Umbilical cord (tissue), 2 donors: ENCODE measurements around the gene MYD88. TPM values are rescaled to one million over a fixed set of nuclear protein-coding genes. Genes with fewer than 3 reads are reported as not detected.

Experiments used
- DNase-seq: peaks from one replicate; pipeline ENCODE4 v3.0.0-alpha.2; 2015; ENCODE audit warnings: low spot score
- total RNA-seq: library from RNA; depleted of rRNA; stranded (reverse); fragments of >200 nt; gene quantifications from one replicate; pipeline ENCODE4 v1.2.3, GENCODE V29; 2014; ENCODE audit warnings: low replicate concordance; ENCODE audit not compliant: insufficient read depth

Gene MYD88
- total RNA-seq, result 16.4 TPM

DNA sequence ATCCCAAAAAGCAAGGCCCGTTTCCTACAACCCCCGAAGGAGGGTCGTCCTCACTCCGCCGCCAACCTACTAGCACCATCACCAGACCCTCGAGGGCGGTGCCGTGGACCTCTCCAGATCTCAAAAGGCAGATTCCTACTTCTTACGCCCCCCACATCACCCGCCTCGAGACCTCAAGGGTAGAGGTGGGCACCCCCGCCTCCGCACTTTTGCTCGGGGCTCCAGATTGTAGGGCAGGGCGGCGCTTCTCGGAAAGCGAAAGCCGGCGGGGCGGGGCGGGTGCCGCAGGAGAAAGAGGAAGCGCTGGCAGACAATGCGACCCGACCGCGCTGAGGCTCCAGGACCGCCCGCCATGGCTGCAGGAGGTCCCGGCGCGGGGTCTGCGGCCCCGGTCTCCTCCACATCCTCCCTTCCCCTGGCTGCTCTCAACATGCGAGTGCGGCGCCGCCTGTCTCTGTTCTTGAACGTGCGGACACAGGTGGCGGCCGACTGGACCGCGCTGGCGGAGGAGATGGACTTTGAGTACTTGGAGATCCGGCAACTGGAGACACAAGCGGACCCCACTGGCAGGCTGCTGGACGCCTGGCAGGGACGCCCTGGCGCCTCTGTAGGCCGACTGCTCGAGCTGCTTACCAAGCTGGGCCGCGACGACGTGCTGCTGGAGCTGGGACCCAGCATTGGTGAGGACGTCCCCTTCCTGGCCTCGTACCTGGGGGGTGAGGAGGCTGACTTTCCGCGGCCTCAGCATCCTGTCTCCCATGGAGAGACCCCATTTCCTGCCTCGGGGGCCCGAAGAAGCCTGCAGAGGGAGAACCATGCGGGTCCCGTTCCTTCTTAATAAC lies at the start of gene MYD88:
Gene MYD88 (plus strand): TSS at position 313 of the 842 bp plus-strand sequence. CDS start 40 bp downstream, at position 353.
- peak; percentile 75 for DNase-seq

DNA sequence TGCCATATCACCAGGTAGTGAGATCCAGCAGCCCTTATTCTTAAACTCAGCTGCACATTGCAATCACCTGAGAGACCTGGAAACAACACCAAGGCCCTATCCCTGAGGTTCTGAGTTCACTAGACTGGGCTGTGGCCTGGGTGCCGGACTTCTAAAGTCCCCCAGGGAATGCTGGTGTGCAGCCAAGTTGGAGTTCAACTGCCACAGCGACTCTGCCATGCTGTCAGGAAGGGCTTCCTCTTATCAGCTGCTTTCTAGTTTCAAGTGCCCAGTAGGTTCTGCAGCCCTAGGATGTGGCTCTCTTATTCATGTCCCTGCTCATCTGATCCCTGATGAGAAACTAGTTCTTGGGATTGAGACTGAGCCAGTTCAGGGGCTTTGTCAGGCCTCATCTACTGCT lies 49.3 kb upstream of the MYD88 start:
- DNase-seq, result no peak

DNA sequence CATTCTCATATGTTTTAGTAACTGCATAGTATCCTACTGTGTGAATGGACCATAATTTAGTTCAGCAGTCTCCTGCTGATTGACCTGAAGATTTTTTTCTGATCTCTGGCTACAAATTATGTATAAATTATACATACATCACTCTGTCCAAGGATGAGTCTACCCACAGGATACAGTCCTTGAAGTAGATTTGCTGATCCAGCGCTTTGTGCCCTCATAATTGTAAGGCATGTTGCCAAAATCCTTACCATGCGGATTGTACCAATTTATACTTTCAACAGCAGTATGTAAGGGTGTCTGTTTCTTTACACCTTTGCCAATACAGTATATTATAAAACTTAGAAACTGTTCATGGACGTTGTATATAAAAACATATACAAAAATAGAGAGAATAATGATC lies 48.0 kb upstream of the MYD88 start:
- no peak for DNase-seq

DNA sequence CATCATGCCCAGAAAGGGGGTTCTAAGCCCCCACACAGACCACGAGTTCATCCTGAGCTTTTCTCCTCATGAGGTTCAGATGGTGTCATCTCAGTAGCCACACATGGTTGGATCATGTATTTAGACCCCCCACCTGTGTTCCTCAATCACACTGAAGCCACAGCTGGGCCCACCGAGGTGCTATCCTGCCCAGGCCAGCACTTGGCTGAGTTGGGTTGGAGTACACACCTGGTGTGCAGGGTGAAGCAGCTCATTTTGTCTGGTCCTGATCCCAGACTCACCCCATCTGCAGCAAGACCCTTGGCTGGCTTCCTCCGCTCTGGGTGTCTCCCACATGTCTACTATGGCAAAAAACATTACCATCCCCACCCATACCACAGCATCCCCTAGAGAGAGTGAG lies 43.5 kb upstream of the MYD88 start:
- DNase-seq, result no peak

DNA sequence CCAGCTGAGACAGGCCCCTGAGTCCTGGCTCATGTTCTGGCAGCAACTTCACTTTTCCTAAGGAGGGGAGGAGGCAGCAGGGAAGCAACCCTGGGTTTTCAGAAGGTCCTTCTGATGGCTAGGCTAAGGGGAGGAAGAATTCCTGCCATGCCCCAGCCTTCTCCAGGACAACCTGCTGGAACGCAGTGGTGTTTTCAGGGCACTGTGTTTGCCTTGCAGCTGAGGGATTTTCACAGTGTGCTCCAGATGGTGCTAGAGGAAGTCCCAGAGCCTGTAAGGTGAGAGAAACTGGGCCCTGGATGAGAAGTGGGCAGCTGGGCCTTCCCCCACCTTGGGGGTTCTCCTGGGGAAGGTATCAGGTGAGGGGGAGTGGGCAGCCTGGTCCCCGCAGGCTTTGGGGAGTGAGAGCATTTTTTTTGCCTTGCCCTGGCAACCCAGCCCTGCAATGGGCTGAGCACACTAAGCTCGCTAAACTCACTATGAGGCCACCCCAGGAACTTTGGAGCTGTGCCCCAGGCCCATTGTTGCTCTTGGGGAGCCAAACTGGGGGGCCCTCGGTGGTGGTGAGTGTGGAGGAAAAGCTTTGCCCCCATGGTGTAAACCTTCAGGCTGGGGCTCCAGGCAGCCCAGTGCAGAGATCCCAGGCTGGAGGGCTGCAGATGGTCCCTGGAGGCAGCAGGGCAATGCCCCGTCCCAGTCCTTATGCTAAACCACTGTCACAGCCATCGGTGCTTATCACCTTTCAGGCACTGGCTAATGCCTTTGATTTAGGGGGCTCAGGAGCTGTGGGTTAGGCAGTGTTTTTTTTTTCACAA lies 42.6 kb upstream of the MYD88 start:
- no peak for DNase-seq

DNA sequence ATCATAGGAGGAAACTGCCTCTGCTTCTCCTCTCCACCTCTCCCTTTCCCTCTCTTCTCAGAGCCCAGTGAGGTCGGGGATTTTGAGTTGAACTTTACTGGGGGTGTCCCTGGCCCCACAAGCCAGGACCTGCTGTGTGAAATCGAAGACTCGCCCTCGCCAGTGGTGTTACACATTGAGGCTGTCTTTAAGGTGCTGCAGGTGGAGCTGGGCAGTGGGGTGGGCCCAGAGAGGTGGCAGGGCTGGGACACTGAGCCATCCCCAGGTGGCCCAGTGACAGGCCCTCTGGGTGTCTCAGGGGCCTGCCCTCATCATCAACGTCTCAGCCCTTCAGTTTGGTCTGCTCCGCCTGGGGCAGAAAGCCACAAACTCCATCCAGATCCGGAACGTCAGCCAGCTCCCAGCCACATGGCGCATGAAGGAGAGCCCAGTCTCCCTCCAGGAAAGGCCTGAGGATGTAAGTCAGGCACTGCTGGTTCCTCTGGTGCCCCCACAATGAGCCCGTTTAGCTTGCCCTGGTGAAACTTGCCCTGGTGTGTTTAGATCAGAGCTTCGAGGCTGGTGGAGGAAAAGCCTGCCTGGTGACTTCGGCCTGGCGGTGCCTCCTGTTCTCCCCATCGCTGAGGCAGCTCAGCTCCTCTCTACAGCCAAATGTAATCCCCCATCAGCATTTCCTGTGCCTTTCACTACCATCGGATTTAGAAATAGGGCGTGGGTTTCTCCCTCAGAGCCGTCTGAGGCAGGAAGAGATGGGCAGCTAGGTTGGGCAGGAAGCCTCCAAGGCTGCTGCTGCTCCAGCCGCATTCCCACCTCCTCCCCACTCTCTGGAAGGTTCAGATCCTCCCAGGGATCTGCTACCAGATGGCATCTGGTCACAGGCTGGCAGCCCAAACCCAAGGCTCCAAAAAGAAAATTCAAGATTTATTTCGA lies 40.8 kb upstream of the MYD88 start:
- DNase-seq, result no peak

DNA sequence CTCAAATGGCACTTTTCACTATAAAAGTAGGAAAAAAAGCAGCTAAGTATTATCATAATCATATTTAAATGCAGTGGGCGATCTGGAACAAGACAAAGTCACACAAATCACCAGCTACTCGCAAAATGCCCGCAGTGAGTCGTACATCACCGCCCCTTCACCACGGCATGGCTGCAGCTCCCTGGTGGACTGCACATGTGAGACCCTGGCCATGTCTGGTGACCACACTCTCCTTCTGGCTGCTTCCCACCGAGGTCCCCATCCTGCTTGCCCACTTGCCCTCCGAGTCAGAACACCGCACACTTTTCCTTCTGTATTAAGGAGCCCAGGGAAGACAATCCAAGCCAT lies 40.1 kb upstream of the MYD88 start:
- DNase-seq, result no peak

DNA sequence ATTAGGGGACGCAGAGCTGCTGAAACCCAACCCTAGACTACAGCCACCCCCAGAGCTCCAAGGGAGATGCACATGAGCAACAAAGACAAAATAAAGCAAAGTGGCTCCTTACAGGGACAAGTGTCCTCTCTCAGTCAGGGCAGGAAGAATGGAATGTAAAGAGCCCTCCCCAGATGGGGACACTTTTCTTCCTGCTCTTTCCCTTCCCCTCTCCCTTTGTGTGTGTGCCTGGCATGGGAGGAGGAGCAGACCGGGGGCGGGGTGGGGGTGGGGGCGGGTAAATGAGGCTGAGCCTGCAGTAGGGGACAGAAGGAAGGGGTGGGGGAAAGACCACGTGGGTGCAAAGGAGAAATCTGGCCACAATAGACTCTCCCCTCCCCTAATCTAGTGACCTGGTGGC lies 38.9 kb upstream of the MYD88 start:
- DNase-seq, result no peak

DNA sequence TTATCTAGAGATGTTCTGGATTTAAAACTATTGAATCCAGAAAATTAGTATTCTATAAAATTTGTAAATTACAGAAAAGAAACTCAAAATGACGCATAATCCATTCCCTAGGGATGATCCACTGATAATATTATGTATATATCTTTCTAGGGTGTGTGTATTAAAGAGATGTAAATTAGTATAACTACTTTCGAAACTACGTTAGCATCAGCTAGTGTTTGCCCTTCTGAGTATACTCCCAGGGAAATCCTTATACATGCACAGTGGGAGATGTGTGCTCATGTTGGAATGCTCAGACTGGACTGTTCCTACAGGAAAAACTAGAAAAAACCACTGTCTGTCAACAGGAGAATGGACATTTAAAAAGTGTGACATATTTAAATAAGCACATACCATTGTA lies 38.0 kb upstream of the MYD88 start:
- DNase-seq, result no peak

DNA sequence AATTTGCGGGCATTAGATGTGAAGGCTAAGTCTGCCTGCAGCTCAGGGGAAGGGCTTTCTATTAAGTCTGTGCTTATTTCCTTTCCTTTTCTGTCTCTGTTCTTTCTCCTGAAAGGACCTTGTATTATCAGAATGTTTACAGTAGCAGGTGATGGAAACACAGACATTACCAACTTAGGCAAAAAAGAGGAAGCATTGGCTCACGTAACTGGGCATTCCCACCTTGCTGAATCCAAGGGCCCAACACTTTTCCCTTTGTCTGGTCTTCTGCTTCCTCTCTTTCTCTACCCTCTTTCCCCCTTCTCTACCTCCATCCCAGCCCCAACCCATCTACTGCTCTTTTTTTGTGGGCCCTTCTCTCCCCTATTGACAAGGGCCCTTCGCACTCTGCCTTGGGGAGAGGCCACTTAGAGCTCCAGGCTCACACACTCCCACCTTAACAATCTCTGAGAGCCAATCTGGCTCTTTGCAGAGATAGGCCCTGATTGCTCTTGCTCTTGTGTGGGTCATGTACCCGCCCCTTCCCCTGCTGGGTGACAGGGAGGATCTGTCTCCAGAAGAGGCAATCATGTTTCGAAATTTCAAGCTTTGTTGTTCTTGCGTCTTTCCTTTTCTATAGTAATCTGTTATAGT lies 36.5 kb upstream of the MYD88 start:
- DNase-seq, result no peak

DNA sequence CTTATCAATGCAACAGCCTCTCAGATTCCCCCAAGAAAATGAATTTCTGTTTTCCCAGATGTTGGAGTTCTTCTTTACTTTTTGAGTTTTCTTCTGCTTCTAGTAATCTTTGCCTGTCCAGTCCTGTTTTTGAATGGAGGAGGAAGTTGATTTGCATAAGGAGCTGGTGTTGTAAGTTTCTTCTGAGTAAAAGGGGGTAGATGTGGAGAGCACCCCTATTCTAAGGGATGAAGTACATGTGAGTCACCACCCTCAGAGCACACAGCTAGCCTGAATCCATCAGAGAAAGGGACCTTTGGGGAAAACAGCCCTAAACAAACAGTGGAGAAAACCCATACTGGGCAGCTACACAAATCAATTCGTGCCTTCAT lies 36.0 kb upstream of the MYD88 start:
- DNase-seq, result no peak

DNA sequence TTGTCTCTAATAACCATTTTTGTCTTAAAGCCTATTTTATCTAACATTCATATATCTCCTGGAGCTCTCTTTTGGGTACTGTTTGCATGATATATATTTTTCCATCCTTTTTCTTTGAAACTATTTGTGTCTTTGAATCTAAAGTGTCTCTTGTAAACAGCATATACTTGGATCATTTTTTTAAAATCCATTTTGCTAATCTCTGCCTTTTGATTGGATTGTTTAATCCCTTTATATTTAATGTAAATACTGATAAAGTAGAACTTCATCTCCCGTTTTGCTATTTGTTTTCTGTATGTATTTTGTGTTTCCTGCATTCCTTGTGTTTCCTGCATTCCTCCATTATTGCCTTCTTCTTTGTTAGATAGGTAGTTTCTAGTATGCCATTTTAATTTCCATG lies 32.9 kb upstream of the MYD88 start:
- DNase-seq, result no peak

DNA sequence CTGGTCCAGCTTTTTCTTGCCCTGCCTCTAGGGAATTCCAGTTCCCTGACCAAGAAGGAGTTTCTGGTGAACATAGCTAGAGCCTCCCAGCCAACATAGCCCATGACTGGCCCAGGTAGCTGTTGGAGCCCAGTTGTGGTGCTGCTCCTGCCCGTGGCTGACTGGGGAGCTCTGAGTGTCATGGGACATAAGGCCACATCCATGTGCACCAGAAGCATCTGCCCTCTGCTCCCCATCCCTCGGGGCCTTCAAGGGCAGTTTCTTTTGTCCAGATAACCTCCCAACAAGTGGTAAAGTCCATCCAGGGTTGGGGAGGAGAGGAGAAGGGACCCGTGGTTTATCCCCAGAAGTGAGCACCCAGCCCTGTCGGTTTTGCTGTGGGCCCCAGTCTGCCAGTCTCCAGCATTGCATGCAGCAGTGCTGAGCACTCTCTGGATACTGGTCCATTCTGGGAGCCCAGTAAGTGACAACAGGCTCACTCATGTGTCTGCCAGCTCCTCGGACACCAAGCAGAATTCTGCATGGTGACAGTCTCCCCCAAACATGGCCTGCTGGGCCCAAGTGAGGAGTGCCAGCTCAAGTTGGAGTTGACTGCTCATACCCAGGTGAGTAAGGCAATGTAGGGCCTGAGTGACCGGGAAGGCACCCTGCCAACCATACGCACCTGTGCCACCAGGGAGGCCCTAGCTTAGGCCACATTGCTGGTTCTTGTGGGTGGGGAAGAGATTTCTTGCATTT lies 30.4 kb upstream of the MYD88 start:
- DNase-seq, result no peak

DNA sequence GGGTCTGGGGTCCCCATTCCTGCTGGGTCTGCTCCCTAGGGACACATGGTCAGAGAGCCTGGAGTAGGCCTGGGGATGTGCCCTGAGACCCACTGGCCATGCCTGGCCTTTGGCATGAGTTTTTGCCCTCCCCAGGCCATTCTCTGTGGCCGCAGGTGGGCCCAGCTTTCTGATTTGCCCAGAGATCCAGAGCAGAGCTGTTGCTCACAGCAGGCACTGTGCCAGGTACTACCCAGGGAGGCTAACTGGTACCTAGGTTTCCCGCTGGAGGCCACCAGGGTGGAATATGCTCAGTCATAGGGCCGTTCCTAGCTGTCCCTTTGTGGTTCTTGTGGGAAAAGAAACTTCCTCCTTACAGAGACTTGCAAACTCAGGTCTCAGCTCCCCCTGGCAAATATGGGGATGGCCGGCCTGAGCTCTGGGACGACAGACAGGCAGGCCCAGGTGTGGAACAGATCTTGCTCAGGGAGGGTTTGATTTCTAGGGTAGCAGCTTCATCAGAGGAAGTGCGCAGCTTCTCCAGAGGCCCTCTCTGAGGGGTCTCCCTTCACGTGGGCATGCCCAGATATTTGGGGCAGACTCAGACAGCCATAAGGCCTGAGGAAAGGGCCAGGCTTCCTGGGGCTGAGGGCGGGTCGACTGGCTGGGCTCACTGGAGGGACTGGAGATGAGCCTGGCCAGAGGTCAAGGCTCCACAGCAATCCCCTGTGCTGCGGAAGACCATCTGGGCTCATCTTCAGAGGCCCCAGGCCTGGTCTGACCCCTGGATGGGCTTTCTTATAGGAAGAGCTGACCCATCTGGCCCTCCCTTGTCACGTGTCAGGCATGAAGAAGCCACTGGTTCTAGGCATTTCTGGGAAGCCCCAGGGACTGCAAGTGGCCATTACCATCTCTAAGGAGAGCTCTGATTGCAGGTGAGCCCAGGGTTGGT lies 29.5 kb upstream of the MYD88 start:
- no peak for DNase-seq

DNA sequence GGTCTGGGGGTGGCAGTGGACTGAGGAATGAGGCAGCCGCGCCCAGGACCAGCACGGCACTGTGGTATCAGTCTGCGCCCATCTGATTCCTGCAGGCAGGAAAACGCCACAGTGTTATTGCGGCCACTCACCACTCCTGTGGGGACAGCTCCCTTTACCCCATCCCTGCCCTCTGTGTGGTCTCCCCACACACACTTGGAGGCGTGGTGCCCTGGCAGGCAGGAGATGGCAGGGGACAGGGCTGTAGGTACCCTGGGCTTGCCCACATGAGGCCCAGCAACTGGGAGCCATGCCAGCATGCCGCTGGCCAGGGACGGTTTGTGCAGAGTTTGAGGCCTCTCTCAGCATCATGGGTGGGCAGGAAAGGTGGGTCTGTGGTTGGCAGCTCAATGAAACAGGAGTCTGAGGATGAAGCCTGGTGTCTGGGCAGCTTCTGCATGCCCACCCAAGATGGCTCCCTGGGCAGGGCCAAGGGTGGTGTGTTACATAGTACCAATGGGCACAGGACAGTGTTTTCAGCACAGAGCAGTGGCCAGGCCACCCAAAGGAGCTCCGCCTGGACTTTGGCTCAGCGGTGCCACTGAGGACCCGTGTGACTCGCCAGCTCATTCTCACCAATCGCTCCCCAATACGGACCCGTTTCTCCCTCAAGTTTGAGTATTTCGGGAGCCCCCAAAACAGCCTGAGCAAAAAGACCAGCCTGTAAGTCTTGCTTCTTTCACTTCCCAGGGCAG lies 28.7 kb upstream of the MYD88 start:
- no peak for DNase-seq

DNA sequence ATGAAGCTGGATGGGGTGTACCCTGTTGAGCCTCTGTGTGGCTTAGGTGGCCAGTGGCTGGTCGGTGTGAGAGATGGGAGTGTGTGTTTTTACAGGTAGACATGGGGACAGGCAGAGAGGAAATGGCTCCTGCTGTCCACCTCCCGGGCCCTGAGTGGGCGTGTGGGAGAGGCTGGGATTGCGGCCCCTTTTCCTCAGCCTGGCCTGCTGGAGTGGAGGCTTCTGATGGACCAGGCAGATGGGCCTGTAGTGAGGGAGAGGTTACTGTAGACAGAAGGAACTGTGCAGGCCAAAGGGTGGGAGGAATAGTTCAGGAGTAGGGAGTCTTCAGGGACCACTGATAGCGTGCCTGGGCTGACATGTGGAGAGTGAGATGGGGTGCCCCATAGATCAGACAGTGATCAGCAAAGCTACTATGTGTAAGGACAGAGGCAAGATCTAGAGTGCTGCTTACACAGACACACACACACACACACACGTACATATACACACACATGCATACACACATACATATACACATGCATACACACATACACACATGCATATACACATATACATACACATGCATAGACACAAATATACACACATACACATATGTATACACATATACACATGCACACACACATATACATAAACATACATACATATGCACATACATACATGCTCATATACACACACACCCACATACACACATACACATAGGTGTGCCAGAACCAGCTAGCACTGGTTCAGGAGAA lies 28.0 kb upstream of the MYD88 start:
- DNase-seq, result no peak

DNA sequence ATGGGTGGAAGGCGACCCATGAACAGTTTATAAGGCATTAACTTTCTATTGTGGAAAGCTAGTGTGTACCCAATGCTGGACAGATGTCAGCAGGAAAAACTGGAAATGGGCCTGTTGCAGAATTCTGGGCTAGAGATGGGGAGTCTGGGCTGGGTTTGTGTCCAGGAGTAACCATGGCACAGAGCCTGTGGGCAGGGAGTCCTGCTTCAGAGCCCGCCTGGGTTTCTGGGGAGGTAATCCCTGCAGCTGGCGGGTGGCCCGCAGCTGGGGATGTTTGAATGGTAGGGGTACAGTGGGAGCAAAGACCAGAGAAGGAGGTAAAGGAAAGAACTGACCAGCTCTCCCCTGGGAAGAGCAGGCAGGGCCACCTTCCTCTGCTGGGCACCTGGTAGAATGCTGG lies 27.3 kb upstream of the MYD88 start:
- DNase-seq, result no peak

DNA sequence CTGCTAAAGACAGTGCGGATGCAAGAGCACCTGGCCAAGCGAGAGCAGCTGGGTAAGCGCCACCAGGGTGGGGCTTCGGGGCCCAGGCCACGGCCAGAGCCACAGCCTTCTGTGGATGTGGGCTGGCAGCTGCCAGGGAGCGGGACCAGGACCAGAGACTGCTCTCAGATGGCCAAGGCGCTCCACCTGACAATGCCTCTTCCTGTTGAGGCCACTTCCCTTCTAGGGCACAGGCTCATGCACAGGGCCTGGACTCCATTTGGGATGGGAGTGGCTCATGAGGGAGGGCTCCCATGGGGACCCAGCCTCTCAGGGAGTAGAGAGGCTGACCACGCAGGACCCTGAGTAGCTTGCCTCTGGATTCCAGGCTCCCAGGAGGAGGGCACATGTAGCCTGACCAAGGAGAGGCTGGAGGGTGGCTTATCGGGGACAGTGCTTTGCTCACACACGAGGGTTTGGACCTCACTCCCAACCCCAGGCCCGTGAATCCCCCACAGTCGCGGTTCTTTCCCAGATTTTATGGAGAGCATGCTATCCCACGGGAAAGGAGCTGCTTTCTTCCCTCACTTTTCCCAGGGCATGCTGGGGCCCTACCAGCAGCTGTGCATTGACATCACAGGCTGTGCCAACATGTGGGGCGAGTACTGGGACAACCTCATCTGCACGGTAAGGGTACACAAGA lies 26.6 kb upstream of the MYD88 start:
- no peak for DNase-seq
